GM12878 (cell line): Measurements from ENCODE around the gene BCL2.

Source experiments
- CREB1 ChIP-seq: IDR thresholded peaks from 2 replicates; pipeline ENCODE4 v1.6.1; 2012; ENCODE audit warnings: low read depth, mild to moderate bottlenecking, inconsistent platforms
- EGR1 ChIP-seq, 2 experiments: IDR thresholded peaks; 1 replicate in 1 of 2; 2 replicates in 1 of 2; pipeline ENCODE4 v1.6.1; 2011 to 2012; ENCODE audit warnings: low read depth in 2 of 2, low read length in 2 of 2, borderline replicate concordance in 1 of 2, mild to moderate bottlenecking in 1 of 2, moderate library complexity in 1 of 2
- SPI1 ChIP-seq: IDR thresholded peaks from 2 replicates; pipeline ENCODE4 v1.6.1; 2011; ENCODE audit warnings: low read depth, mild to moderate bottlenecking, low read length, moderate library complexity, borderline replicate concordance; ENCODE audit not compliant: insufficient read depth
- TAF1 ChIP-seq: IDR thresholded peaks from 2 replicates; pipeline ENCODE4 v1.6.1; 2011; ENCODE audit warnings: mild to moderate bottlenecking, low read depth, low read length, borderline replicate concordance
- TF ChIP-seq, protein P1 (sequence below), 3 experiments: IDR thresholded peaks in 2 of 3; conservative IDR thresholded peaks in 1 of 3; 2 replicates each; pipeline ENCODE4 v1.5.1; 2011; ENCODE audit warnings: low read depth in 3 of 3, low read length in 3 of 3, mild to moderate bottlenecking in 3 of 3, control low read depth in 2 of 3, moderate library complexity in 2 of 3, inconsistent platforms in 1 of 3, mixed read lengths in 1 of 3; ENCODE audit not compliant: control insufficient read depth in 2 of 3, insufficient read depth in 1 of 3; ENCODE audit errors: extremely low read depth in 1 of 3

DNA sequence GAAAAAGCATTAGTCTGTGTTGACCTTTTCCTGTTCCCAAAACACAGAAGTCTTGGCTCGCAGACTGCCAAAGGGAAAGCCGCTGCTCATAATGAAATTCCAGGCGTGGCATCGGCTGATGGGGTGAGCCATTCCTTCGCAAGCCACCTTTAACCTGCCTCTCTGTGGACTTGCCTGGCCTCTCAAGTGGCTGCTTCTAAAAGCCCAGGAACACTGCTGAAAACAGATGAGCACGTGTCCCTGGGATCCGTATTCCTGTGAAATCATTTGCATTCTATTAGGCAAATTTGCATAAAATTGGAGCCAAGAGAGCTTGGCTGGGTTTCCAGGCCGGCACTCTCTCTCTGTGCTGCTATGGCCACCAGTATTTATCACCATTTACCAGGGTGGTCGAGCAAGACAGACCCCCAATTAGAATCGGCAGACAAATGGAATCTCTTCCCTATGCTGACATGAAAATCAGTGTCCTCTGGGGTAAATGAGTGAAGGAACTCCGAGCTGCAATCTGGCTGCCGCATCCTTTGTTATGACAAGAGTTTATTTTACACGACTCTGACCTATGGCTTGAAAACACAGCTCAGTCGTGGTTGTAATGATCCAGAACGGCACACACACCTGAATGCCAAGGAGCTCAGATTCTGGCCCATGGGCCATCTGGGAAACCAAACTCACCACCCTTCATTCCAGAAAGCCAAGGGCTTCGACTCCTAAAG lies 21.7 kb downstream of the BCL2 start:
- no peak for TF ChIP-seq EGR1 (IDR thresholded peaks at IDR 0.05; ENCODE audit: borderline replicate concordance in 1 of 2, low read depth in 2 of 2, low read length in 2 of 2)
- no peak for TF ChIP-seq TAF1
- TF ChIP-seq CREB1, result no peak
- TF ChIP-seq, protein P1, sequence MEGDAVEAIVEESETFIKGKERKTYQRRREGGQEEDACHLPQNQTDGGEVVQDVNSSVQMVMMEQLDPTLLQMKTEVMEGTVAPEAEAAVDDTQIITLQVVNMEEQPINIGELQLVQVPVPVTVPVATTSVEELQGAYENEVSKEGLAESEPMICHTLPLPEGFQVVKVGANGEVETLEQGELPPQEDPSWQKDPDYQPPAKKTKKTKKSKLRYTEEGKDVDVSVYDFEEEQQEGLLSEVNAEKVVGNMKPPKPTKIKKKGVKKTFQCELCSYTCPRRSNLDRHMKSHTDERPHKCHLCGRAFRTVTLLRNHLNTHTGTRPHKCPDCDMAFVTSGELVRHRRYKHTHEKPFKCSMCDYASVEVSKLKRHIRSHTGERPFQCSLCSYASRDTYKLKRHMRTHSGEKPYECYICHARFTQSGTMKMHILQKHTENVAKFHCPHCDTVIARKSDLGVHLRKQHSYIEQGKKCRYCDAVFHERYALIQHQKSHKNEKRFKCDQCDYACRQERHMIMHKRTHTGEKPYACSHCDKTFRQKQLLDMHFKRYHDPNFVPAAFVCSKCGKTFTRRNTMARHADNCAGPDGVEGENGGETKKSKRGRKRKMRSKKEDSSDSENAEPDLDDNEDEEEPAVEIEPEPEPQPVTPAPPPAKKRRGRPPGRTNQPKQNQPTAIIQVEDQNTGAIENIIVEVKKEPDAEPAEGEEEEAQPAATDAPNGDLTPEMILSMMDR (IDR thresholded peaks at IDR 0.05 in 2 of 3, conservative IDR thresholded peaks at IDR 0.05 in 1 of 3; ENCODE audit: control insufficient read depth in 2 of 3, extremely low read depth in 1 of 3, insufficient read depth in 1 of 3, low read depth in 3 of 3, low read length in 3 of 3), result no peak
- TF ChIP-seq SPI1, result no peak
